Spleen (tissue), 11 donors: ENCODE measurements around the gene TMEM108. TPM values are rescaled to one million over a fixed set of nuclear protein-coding genes. Genes with fewer than 3 reads are reported as not detected.
"Not testable (repeated sequence)": the region's sequence is repeated elsewhere in the genome, so short reads cannot be mapped to it uniquely, and the experiment has no call there.

Experiments
- DNase-seq: peaks from one replicate; pipeline ENCODE4 v3.0.0-alpha.2; 2020
- H3K27ac ChIP-seq, 8 donors: fragments of 200-600 bp; sonication (generic) in 7 of 8; 1 replicate in 4 of 8; 2 replicates in 4 of 8; pipeline versions ENCODE4 v1.5.0 to v1.8.0; 2016 to 2021; ENCODE audit warnings: inconsistent platforms in 4 of 8, mild to moderate bottlenecking in 4 of 8, moderate library complexity in 1 of 8
- H3K27me3 ChIP-seq, 7 donors: fragments of 200-600 bp; sonication (generic) in 6 of 7; replicated peaks in 1 of 7; 1 replicate in 4 of 7; 2 replicates in 3 of 7; pipeline versions ENCODE4 v1.5.0 to v1.8.0; 2016 to 2021; ENCODE audit warnings: inconsistent platforms in 3 of 7, mild to moderate bottlenecking in 1 of 7
- H3K36me3 ChIP-seq, 6 donors: fragments of 200-600 bp; sonication (generic) in 5 of 6; 1 replicate in 4 of 6; 2 replicates in 2 of 6; pipeline versions ENCODE4 v1.5.0 to v1.8.0; 2016 to 2021; ENCODE audit warnings: inconsistent platforms in 2 of 6
- H3K4me1 ChIP-seq, 6 donors: fragments of 200-600 bp; sonication (generic) in 5 of 6; 1 replicate in 3 of 6; 2 replicates in 3 of 6; pipeline versions ENCODE4 v1.5.0 to v1.8.0; 2016 to 2021; ENCODE audit warnings: inconsistent platforms in 3 of 6
- H3K4me3 ChIP-seq, 8 donors: fragments of 200-600 bp; sonication (generic) in 7 of 8; 1 replicate in 4 of 8; 2 replicates in 4 of 8; pipeline versions ENCODE4 v1.5.0 to v1.8.0; 2016 to 2021; ENCODE audit warnings: inconsistent platforms in 4 of 8, mild to moderate bottlenecking in 4 of 8, moderate library complexity in 2 of 8
- H3K9me3 ChIP-seq, 8 donors: fragments of 200-600 bp; sonication (generic) in 7 of 8; 1 replicate in 4 of 8; 2 replicates in 4 of 8; pipeline versions ENCODE4 v1.5.0 to v1.8.0; 2016 to 2021; ENCODE audit warnings: inconsistent platforms in 4 of 8
- POLR2A ChIP-seq, 3 donors: fragments of 450-650 bp; IDR thresholded peaks; one replicate each; pipeline ENCODE4 v1.5.1; 2017; ENCODE audit warnings: antibody characterized with exemption in 3 of 3, mild to moderate bottlenecking in 1 of 3
- POLR2AphosphoS5 ChIP-seq, 3 donors: sonication (generic); formaldehyde crosslinking; IDR thresholded peaks; one replicate each; pipeline ENCODE4 v1.5.1; 2017; ENCODE audit warnings: antibody characterized with exemption in 3 of 3
- WGBS, 5 donors: extraction: QIAGEN DNeasy Blood & Tissue Kit in 3 of 5; methylation state at CpG; one replicate each; pipeline versions ENCODE4 v1.1.5 to v1.1.7; 2013 to 2018; 5-methylcytosine and 5-hydroxymethylcytosine counted together
- intact Hi-C: fragments of 100-400 bp; cut with DNase I; formaldehyde crosslinking; loops from one replicate; pipeline ENCODE4 v1.15.0; 2023; ENCODE audit warnings: low total_unique reads
- polyA plus RNA-seq, 3 donors: library from polyadenylated mRNA; stranded (reverse); fragments of 200-250 nt; gene quantifications; one replicate each; pipeline ENCODE4 v1.2.1, GENCODE V29; 2013
- total RNA-seq, 7 donors: library from RNA; depleted of rRNA in 3 of 7; stranded (reverse); fragments of >200 nt in 3 of 7; fragmentation: NEBNext Ultra II Directional in 4 of 7; extraction: Animal tissue kit (Norgen Biotek cat#: 25700) in 4 of 7; gene quantifications; one replicate each; pipeline versions ENCODE4 v1.1.0 to v1.2.1, GENCODE V29; 2016 to 2021
- TF ChIP-seq, protein P1 (sequence below), 11 experiments: fragments of 200-600 bp in 7 of 11; fragments of 450-650 bp in 4 of 11; sonication (generic) in 4 of 11; IDR thresholded peaks in 8 of 11; conservative IDR thresholded peaks in 3 of 11; 1 replicate in 7 of 11; 2 replicates in 4 of 11; pipeline versions ENCODE4 v1.4.0 to v1.8.0; 2016 to 2021; ENCODE audit warnings: antibody characterized with exemption in 11 of 11, inconsistent platforms in 4 of 11, mild to moderate bottlenecking in 1 of 11
- donor health status: healthy with polysubstance abuse.
- donor health status: DM: no; HTN: no; CAD: no; lungs with moderate emphysema.
- donor health status: DM: no; HTN: no; CAD: no.
- donor health status: Bipolar disorder and iron deficiency.
- donor health status: healthy.
- donor health status: DM: no; HTN: no; CAD: no.
- donor health status: DM: yes; HTN: yes; CAD: no.

Gene TMEM108
- total and polyA plus RNA-seq, 10 donors, result 0.20 to 4.0 (median 1.1) TPM

DNA sequence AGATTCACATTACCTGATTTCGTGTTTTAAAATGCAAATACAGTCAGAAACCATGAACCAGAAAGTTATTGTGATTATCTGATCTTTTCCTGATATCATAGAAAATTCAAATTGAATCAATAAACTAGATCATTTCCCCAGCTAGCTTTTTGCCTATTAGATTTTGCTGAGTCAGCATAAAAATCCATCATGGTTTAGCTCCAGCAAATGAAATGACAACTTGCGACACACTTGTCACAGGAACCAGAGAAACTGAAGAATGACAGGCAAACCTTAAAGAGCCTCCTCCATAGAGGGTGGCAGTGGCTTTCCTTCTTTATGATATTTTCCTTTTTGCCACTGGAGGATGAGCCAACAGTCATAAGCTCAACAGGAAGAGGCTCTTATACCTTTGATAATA is 30.6 kb upstream of the TMEM108 start:
- Histone ChIP-seq H3K9me3 (peaks cover 0 to 31% (median 20%) of the 10 kb centered on the region in 8 donors), H3K4me3 (no peak overlapping the region), H3K4me1 (no peaks in the 10 kb centered on the region), H3K27me3 (no peaks in the 10 kb centered on the region), H3K36me3 (no peaks in the 10 kb centered on the region), H3K27ac (no peak overlapping the region)
- DNase-seq, result no peak
- WGBS, 5 donors, result 70 to 88% (median 81%) methylated on average over 2 of the region's 2 CpGs
- intact Hi-C loops, result no loop called here
- TF ChIP-seq POLR2A (IDR thresholded peaks at IDR 0.05) (no peak), POLR2AphosphoS5 (IDR thresholded peaks at IDR 0.05) (no peak)
- TF ChIP-seq, protein P1, sequence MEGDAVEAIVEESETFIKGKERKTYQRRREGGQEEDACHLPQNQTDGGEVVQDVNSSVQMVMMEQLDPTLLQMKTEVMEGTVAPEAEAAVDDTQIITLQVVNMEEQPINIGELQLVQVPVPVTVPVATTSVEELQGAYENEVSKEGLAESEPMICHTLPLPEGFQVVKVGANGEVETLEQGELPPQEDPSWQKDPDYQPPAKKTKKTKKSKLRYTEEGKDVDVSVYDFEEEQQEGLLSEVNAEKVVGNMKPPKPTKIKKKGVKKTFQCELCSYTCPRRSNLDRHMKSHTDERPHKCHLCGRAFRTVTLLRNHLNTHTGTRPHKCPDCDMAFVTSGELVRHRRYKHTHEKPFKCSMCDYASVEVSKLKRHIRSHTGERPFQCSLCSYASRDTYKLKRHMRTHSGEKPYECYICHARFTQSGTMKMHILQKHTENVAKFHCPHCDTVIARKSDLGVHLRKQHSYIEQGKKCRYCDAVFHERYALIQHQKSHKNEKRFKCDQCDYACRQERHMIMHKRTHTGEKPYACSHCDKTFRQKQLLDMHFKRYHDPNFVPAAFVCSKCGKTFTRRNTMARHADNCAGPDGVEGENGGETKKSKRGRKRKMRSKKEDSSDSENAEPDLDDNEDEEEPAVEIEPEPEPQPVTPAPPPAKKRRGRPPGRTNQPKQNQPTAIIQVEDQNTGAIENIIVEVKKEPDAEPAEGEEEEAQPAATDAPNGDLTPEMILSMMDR (IDR thresholded peaks at IDR 0.05 in 8 of 11, conservative IDR thresholded peaks at IDR 0.05 in 3 of 11), result no peak

DNA sequence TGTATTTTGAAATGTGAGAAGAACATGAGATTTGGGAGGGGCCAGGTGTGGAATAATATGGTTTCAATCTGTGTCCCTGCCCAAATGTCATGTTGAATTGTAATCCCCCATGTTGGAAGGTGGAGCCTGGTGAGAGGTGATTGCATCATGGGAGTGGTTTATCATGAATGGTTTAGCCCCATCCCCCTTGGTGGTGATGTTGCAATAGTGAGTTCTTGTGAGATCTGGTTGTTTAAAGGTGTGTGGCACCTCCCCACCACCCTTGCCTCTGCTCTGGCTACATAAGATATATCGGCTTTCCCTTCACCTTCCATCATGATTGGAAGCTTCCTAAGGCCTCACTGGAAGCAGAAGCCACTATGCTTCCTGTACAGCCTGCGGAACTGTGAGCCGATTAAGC is 23.9 kb upstream of the TMEM108 start:
- Histone ChIP-seq H3K27ac (no peak overlapping the region), H3K36me3 (no peaks in the 10 kb centered on the region), H3K4me3 (no peak overlapping the region), H3K9me3 (peaks cover 0 to 30% (median 20%) of the 10 kb centered on the region in 8 donors), H3K4me1 (no peaks in the 10 kb centered on the region), H3K27me3 (peaks cover 0 to 8% (median 0%) of the 10 kb centered on the region in 7 donors)
- 89 to 96% (median 92%) methylated on average over 3 of the region's 3 CpGs for WGBS, 5 donors
- no peak for DNase-seq
- TF ChIP-seq, protein P1 (IDR thresholded peaks at IDR 0.05 in 8 of 11, conservative IDR thresholded peaks at IDR 0.05 in 3 of 11), result no peak
- no peak for TF ChIP-seq POLR2A (IDR thresholded peaks at IDR 0.05)
- TF ChIP-seq POLR2AphosphoS5 (IDR thresholded peaks at IDR 0.05), result no peak
- intact Hi-C loops, result no loop called here

GRCh38 chr3:133015573-133015972 is 22.6 kb upstream of the TMEM108 start:
- H3K4me3 ChIP-seq, intact Hi-C loops, DNase-seq, H3K4me1 ChIP-seq, H3K27me3 ChIP-seq, H3K36me3 ChIP-seq, H3K27ac ChIP-seq: not testable (repeated sequence)
- WGBS, 5 donors, result 82 to 94% (median 87%) methylated on average over 5 of the region's 5 CpGs
- peaks cover 0 to 18% (median 12%) of the 10 kb centered on the region in 8 donors for H3K9me3 ChIP-seq

- intact Hi-C loops, result no loop called here
- no peak overlapping the region for H3K4me3 ChIP-seq
- no peaks in the 10 kb centered on the region for H3K36me3 ChIP-seq
- H3K4me1 ChIP-seq, result no peaks in the 10 kb centered on the region
- TF ChIP-seq POLR2A (IDR thresholded peaks at IDR 0.05) (no peak), POLR2AphosphoS5 (IDR thresholded peaks at IDR 0.05) (no peak)
- TF ChIP-seq, protein P1 (IDR thresholded peaks at IDR 0.05 in 8 of 11, conservative IDR thresholded peaks at IDR 0.05 in 3 of 11), result no peak
- DNase-seq, result no peak
- no peak overlapping the region for H3K27ac ChIP-seq
- H3K9me3 ChIP-seq, result peaks cover 0 to 7% (median 1%) of the 10 kb centered on the region in 8 donors
- peaks cover 0 to 9% (median 0%) of the 10 kb centered on the region in 7 donors for H3K27me3 ChIP-seq
- WGBS, 5 donors, result 3 to 36% (median 7%) methylated on average over 1 of the region's 1 CpG
Observed at GRCh38 chr3:133016838-133017309, 21.3 kb upstream of the TMEM108 start.

GRCh38 chr3:133018921-133019320 is 19.3 kb upstream of the TMEM108 start:
- TF ChIP-seq, protein P1 (IDR thresholded peaks at IDR 0.05 in 8 of 11, conservative IDR thresholded peaks at IDR 0.05 in 3 of 11), result no peak
- TF ChIP-seq POLR2AphosphoS5 (IDR thresholded peaks at IDR 0.05) (no peak), POLR2A (IDR thresholded peaks at IDR 0.05) (no peak)
- Histone ChIP-seq H3K36me3 (no peaks in the 10 kb centered on the region), H3K4me3 (no peak overlapping the region), H3K9me3 (no peaks in the 10 kb centered on the region), H3K27me3 (peaks cover 0 to 9% (median 0%) of the 10 kb centered on the region in 7 donors), H3K4me1 (no peaks in the 10 kb centered on the region), H3K27ac (no peak overlapping the region)
- intact Hi-C loops, result no loop called here
- WGBS, 5 donors, result 83 to 96% (median 90%) methylated on average over 3 of the region's 3 CpGs
- DNase-seq, result no peak
